ENCODE data around the gene DUSP6.

The DUSP6 gene

DNA sequence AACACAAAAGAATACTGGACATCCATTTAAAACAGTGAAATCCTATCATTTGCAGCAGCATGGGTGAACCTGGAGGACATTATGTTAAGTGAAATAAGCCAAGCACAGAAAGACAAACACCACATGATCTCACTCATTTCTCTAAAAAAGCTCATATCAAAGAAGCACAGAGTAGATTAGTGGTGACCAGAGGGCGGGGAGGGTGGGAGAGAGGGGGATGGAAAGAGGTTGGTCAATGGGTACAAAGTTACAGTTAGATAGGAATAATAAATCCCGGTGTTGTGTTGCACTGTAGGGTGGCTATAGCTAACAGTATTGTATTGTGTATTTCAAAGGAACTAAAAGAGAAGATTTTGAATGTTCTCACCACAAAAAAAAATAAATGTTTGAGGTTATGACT lies 52.4 kb downstream of the DUSP6 start:
- in situ Hi-C loops (cut with MboI; ENCODE audit: low sequenced_read_pairs): no loop called here

DNA sequence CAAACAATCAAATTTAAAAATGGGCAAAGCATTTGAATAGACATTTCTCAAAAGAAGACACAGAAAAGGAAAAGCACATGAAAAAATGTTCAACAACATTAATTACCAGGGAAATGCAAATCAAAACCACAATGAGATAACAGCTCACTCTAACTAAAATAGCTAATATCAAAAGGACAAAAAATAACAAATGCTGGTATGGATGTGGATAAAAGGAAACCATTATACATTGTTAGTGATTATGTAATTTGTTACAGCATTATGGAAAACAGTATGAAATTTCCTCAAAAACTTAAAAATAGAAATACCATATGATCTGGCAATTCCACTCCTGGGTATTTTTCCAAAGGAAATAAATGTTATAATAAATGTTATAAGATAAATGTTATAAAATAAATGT lies 52.9 kb downstream of the DUSP6 start:
- in situ Hi-C loops (cut with MboI; ENCODE audit: low sequenced_read_pairs): no loop called here
